Upper lobe of left lung (tissue), 6 donors: Measurements from ENCODE around the gene PSG2. TPM values are rescaled to one million over a fixed set of nuclear protein-coding genes. Genes with fewer than 3 reads are reported as not detected.
"Not testable (repeated sequence)": the region's sequence is repeated elsewhere in the genome, so short reads cannot be mapped to it uniquely, and the experiment has no call there.

Experiments
- ATAC-seq, 2 donors: fragments of 200-7000 bp; cut with Tn5 transposase; one replicate each; pipeline ENCODE4 v1.9.1; 2022; ENCODE audit warnings: mild to moderate bottlenecking in 2 of 2, moderate library complexity in 2 of 2; ENCODE audit not compliant: low FRiP score in 2 of 2
- DNase-seq, 2 donors: peaks; one replicate each; pipeline ENCODE4 v3.0.0-alpha.2; 2019 to 2020
- H3K27ac ChIP-seq, 4 donors: fragments of 200-600 bp; sonication (generic); one replicate each; pipeline ENCODE4 v1.5.1; 2016 to 2019
- H3K27me3 ChIP-seq, 4 donors: fragments of 200-600 bp; sonication (generic); one replicate each; pipeline ENCODE4 v1.5.1; 2017 to 2019
- H3K36me3 ChIP-seq, 4 donors: fragments of 200-600 bp; sonication (generic); one replicate each; pipeline ENCODE4 v1.5.1; 2016 to 2019
- H3K4me1 ChIP-seq, 4 donors: fragments of 200-600 bp; sonication (generic); one replicate each; pipeline ENCODE4 v1.5.1; 2018 to 2019
- H3K4me3 ChIP-seq, 4 donors: fragments of 200-600 bp; sonication (generic); one replicate each; pipeline ENCODE4 v1.5.1; 2017 to 2019; ENCODE audit warnings: mild to moderate bottlenecking in 2 of 4, moderate library complexity in 1 of 4
- H3K9me3 ChIP-seq, 4 donors: fragments of 200-600 bp; sonication (generic); one replicate each; pipeline ENCODE4 v1.5.1; 2018 to 2019
- CTCF ChIP-seq, 6 experiments: fragments of 450-650 bp in 4 of 6; fragments of 200-600 bp in 2 of 6; sonication (generic) in 2 of 6; IDR thresholded peaks; one replicate each; pipeline ENCODE4 v1.5.1; 2016 to 2019; ENCODE audit warnings: antibody characterized with exemption in 6 of 6
- EP300 ChIP-seq, 4 donors: sonication (generic); formaldehyde crosslinking; IDR thresholded peaks; one replicate each; pipeline ENCODE4 v1.5.1; 2017; ENCODE audit warnings: antibody characterized with exemption in 4 of 4, control low read depth in 2 of 4
- POLR2A ChIP-seq, 4 donors: fragments of 450-650 bp; IDR thresholded peaks; one replicate each; pipeline ENCODE4 v1.5.1; 2016 to 2017; ENCODE audit warnings: antibody characterized with exemption in 4 of 4, mild to moderate bottlenecking in 2 of 4
- POLR2AphosphoS5 ChIP-seq, 2 donors: sonication (generic); formaldehyde crosslinking; IDR thresholded peaks; one replicate each; pipeline ENCODE4 v1.5.1; 2017; ENCODE audit warnings: antibody characterized with exemption in 2 of 2
- WGBS, 2 donors: methylation state at CpG; one replicate each; pipeline ENCODE4 v1.1.5; 2017 to 2018; 5-methylcytosine and 5-hydroxymethylcytosine counted together
- total RNA-seq, 6 donors: library from RNA; depleted of rRNA in 4 of 6; stranded (reverse); fragments of >200 nt in 4 of 6; gene quantifications; one replicate each; pipeline versions ENCODE4 v1.1.0 to v1.2.1, GENCODE V29; 2016 to 2021
- donor health status: DM: no; HTN: no; CAD: no; lungs with moderate emphysema.
- donor health status: DM: no; HTN: yes; CAD: no; lungs with severe emphysema.

Gene PSG2
- total RNA-seq, 6 donors from 2014 or later: not detected

GRCh38 chr19:43084196-43084832 lies 1.8 kb upstream of the PSG2 start:
- not testable (repeated sequence) for H3K9me3 ChIP-seq, H3K36me3 ChIP-seq, H3K27ac ChIP-seq, H3K27me3 ChIP-seq, ATAC-seq, H3K4me3 ChIP-seq, H3K4me1 ChIP-seq
- TF ChIP-seq CTCF (IDR thresholded peaks at IDR 0.05): peak in 3 of 6 experiments; percentile 48 to 55 (median 50)
- DNase-seq: peak in 1 of 2 donors; percentile 49
- 40 to 51% methylated on average over 12 of the region's 12 CpGs for WGBS, 2 donors

GRCh38 chr19:43083721-43084120 lies 1.2 kb upstream of the PSG2 start:
- peak in 1 of 2 donors; percentile 61 for DNase-seq
- not testable (repeated sequence) for ATAC-seq
- 85 to 96% methylated on average over 9 of the region's 9 CpGs for WGBS, 2 donors

GRCh38 chr19:43078311-43078710 lies 4.2 kb downstream of the PSG2 start:
- no peak for ATAC-seq
- no peak overlapping the region for H3K27ac ChIP-seq
- H3K27me3 ChIP-seq: no peaks in the 10 kb centered on the region
- H3K36me3 ChIP-seq: no peaks in the 10 kb centered on the region
- no peak for DNase-seq
- H3K4me1 ChIP-seq: no peaks in the 10 kb centered on the region
- no peaks in the 10 kb centered on the region for H3K9me3 ChIP-seq
- 92% methylated on average over 4 of the region's 4 CpGs for WGBS, 2 donors
- no peak overlapping the region for H3K4me3 ChIP-seq
- TF ChIP-seq POLR2A (IDR thresholded peaks at IDR 0.05) (no peak), CTCF (IDR thresholded peaks at IDR 0.05) (no peak), POLR2AphosphoS5 (IDR thresholded peaks at IDR 0.05) (no peak), EP300 (IDR thresholded peaks at IDR 0.05) (no peak)

More at GRCh38 chr19:43083721-43084120, 1.2 kb upstream of the PSG2 start:
- H3K27me3 ChIP-seq, H3K4me1 ChIP-seq, H3K36me3 ChIP-seq, H3K4me3 ChIP-seq, H3K9me3 ChIP-seq, H3K27ac ChIP-seq: not testable (repeated sequence)

- not testable (repeated sequence) for H3K9me3 ChIP-seq, DNase-seq, H3K27ac ChIP-seq, H3K27me3 ChIP-seq, H3K4me1 ChIP-seq, H3K4me3 ChIP-seq, ATAC-seq, H3K36me3 ChIP-seq
- WGBS, 2 donors: 75 to 88% methylated on average over 4 of the region's 4 CpGs
Measured at GRCh38 chr19:43077881-43078280, 4.6 kb downstream of the PSG2 start.

- not testable (repeated sequence) for H3K27me3 ChIP-seq, H3K36me3 ChIP-seq, DNase-seq, H3K4me1 ChIP-seq, ATAC-seq, H3K27ac ChIP-seq, H3K4me3 ChIP-seq, H3K9me3 ChIP-seq
- WGBS, 2 donors: 59 to 86% methylated on average over 3 of the region's 3 CpGs
Measured at GRCh38 chr19:43062418-43062817, 20.1 kb downstream of the PSG2 start.

GRCh38 chr19:43061326-43061725 lies 21.2 kb downstream of the PSG2 start:
- H3K9me3 ChIP-seq, ATAC-seq, H3K36me3 ChIP-seq, DNase-seq, H3K27me3 ChIP-seq, H3K4me3 ChIP-seq, H3K27ac ChIP-seq, H3K4me1 ChIP-seq: not testable (repeated sequence)
- 68 to 75% methylated on average over 3 of the region's 3 CpGs for WGBS, 2 donors

GRCh38 chr19:43060254-43060653 lies 22.2 kb downstream of the PSG2 start:
- H3K4me3 ChIP-seq, H3K4me1 ChIP-seq, H3K27ac ChIP-seq, H3K36me3 ChIP-seq, H3K27me3 ChIP-seq, ATAC-seq, DNase-seq: not testable (repeated sequence)
- peaks cover 0 to 13% (median 4%) of the 10 kb centered on the region in 4 donors for H3K9me3 ChIP-seq
- WGBS, 2 donors: 69 to 77% methylated on average over 3 of the region's 3 CpGs

GRCh38 chr19:43059482-43059881 lies 23.0 kb downstream of the PSG2 start:
- H3K9me3 ChIP-seq: peaks cover 0 to 13% (median 4%) of the 10 kb centered on the region in 4 donors
- not testable (repeated sequence) for H3K27me3 ChIP-seq, H3K4me3 ChIP-seq, H3K36me3 ChIP-seq, H3K27ac ChIP-seq, DNase-seq, ATAC-seq, H3K4me1 ChIP-seq
- 65% methylated on average over 2 of the region's 2 CpGs; no CpG with 5 or more reads in 1 of the 2 donors for WGBS, 2 donors

- not testable (repeated sequence) for ATAC-seq, H3K27me3 ChIP-seq, H3K36me3 ChIP-seq, H3K4me1 ChIP-seq, DNase-seq, H3K27ac ChIP-seq, H3K4me3 ChIP-seq
- WGBS, 2 donors: 40 to 47% methylated on average over 2 of the region's 2 CpGs
- H3K9me3 ChIP-seq: peaks cover 0 to 13% (median 4%) of the 10 kb centered on the region in 4 donors
Measured at GRCh38 chr19:43058440-43058839, 24.1 kb downstream of the PSG2 start.

GRCh38 chr19:43047966-43048365 lies 34.5 kb downstream of the PSG2 start:
- not testable (repeated sequence) for DNase-seq, ATAC-seq, H3K9me3 ChIP-seq, H3K36me3 ChIP-seq, H3K27ac ChIP-seq, H3K4me3 ChIP-seq, H3K4me1 ChIP-seq, H3K27me3 ChIP-seq
- WGBS, 2 donors: 64 to 86% methylated on average over 3 of the region's 3 CpGs

- H3K9me3 ChIP-seq, H3K36me3 ChIP-seq, H3K27me3 ChIP-seq, ATAC-seq, H3K4me3 ChIP-seq, H3K4me1 ChIP-seq, H3K27ac ChIP-seq, DNase-seq: not testable (repeated sequence)
- 83 to 85% methylated on average over 2 of the region's 2 CpGs for WGBS, 2 donors
Measured at GRCh38 chr19:43046578-43046977, 35.9 kb downstream of the PSG2 start.
